Measurements from ENCODE around the gene HOXC9.

DNA sequence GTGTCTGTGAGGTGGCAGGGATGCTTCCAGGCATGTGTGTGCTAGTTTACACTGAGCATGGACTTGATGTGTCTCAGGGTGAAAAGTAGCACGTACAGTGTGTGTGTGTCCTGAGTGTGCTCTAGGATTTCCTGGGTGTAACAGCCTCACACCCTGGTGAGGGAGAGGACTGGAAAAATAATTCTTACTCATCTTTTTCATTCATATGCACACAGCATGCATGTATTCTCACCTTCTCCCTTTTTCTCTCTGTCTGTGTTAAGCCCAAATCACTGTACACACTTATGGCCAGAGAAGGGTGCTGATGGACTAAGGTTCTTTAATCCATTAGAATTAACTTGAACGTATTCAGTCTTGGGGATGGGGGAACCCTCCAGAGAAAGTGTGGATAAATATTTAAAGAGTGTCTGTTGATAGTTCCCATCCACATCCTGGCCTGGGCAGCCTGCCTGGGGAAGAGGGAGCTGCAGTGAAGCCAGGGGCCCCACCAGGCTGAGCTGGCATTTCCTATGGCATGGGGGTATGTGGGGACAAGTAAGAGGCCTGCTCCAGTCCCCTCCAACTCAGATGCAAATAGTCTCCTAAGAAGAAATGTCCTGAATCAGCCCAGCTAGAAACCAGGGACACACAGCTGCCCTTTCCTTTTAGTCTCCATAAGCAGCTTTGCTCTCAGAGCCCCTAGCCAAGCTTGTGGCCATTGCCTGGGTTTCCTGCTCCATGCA, 7.7 kb downstream of the HOXC9 start:
- TF ChIP-seq, protein P1, sequence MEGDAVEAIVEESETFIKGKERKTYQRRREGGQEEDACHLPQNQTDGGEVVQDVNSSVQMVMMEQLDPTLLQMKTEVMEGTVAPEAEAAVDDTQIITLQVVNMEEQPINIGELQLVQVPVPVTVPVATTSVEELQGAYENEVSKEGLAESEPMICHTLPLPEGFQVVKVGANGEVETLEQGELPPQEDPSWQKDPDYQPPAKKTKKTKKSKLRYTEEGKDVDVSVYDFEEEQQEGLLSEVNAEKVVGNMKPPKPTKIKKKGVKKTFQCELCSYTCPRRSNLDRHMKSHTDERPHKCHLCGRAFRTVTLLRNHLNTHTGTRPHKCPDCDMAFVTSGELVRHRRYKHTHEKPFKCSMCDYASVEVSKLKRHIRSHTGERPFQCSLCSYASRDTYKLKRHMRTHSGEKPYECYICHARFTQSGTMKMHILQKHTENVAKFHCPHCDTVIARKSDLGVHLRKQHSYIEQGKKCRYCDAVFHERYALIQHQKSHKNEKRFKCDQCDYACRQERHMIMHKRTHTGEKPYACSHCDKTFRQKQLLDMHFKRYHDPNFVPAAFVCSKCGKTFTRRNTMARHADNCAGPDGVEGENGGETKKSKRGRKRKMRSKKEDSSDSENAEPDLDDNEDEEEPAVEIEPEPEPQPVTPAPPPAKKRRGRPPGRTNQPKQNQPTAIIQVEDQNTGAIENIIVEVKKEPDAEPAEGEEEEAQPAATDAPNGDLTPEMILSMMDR (conservative IDR thresholded peaks at IDR 0.05 in 1 of 2, IDR thresholded peaks at IDR 0.05 in 1 of 2; ENCODE audit: extremely low read depth in 1 of 2, insufficient read depth in 1 of 2, low read depth in 1 of 2, low read length in 2 of 2): no peak
- TF ChIP-seq EZH2 (IDR thresholded peaks at IDR 0.05; ENCODE audit: borderline replicate concordance, low read length): no peak

All from mammary epithelial cell (primary cell).